ENCODE measurements around the gene CDAN1.
"Not testable (repeated sequence)": the region's sequence is repeated elsewhere in the genome, so short reads cannot be mapped to it uniquely, and the experiment has no call there.

Gene CDAN1

GRCh38 chr15:42707873-42708544 lies 28.9 kb downstream of the CDAN1 start:
- no peak for DNase-seq (ENCODE audit: low read depth in 2 of 2, low spot score in 1 of 2)

DNA sequence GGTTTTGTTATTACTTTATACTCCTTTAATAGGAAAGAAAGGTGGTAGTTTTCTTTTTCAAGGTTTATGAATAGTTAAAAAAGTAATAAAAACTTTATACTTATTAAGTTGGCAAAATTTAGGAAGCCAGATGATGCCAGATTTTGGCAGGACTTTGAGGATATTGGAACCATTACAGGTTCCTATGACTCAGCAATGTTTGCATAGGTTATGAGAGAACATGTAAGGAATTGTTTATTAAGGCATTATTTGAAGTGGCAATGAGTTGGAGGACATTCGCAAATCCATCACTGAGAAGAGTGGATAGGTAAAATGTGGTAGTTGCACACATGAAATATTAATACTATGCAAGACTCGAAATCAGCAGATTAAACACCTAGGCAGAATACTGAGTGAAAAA lies 29.9 kb downstream of the CDAN1 start:
- no peak for DNase-seq (ENCODE audit: low read depth in 2 of 2, low spot score in 1 of 2)

- DNase-seq (ENCODE audit: low read depth in 2 of 2, low spot score in 1 of 2) = no peak
These were observed 31.6 kb downstream of the CDAN1 start for GRCh38 chr15:42705336-42705735.

DNA sequence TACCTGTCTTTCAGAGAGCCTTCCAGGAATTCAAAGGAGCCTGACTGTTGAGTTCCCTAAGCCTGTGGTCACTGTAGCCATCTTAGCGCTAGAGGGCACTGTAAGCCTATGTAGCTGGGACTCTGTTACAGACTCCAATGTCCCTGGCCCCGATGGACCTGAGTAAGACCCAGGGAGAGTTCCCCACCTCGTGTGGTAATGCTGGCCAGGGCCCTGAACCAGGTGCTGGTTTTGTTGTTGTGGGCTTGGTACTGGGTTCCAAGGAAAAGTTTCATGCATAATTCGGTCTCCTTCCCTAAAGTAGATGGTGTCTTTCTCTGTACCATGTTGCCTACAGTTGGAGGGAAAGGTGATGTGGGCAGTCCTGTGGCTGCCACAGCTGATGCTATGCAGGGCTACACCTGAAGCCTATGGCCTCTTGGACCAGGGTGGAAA lies 32.4 kb downstream of the CDAN1 start:
- peak in 1 of 2 donors; percentile 39 for DNase-seq (ENCODE audit: low read depth in 2 of 2, low spot score in 1 of 2)

GRCh38 chr15:42696626-42697025 lies 40.3 kb downstream of the CDAN1 start:
- DNase-seq (ENCODE audit: low read depth in 2 of 2, low spot score in 1 of 2) = no peak

GRCh38 chr15:42695527-42696071 lies 41.3 kb downstream of the CDAN1 start:
- no peak for DNase-seq (ENCODE audit: low read depth in 2 of 2, low spot score in 1 of 2)

DNA sequence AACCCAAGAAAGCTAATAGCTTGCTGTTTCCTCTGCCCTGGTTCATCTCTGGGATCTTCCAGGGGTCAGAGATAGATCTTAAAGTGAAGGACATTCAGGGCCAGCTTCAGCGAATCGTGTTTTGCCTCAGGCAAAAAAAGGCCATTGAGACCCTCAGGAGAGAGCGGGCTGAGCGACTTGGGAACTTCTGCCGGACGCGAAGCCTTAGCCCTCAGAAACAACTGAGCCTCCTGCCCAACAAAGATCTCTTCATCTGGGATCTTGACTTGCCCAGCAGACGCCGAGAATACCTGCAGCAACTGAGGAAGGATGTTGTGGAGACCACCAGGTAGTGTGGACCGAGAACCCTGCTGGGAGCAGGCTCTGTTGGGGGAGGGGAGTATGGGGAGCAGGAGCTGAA lies 42.5 kb downstream of the CDAN1 start:
- DNase-seq (ENCODE audit: low read depth in 2 of 2, low spot score in 1 of 2) = no peak

DNA sequence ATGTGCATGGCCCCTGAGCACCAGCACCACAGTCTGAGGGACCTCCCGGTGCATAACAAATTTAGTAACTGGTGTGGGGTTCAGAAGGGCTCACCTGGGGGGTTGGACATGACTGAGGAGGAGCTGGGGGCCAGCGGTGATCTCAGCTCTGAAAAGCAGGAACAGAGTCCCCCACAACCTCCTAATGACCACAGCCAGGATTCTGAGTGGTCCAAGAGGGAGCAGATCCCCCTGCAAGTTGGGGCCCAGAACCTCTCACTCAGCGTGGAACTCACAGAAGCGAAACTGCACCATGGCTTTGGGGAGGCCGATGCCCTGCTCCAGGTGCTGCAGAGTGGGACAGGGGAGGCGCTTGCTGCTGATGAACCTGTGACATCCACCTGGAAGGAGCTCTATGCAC lies 43.0 kb downstream of the CDAN1 start:
- DNase-seq (ENCODE audit: low read depth in 2 of 2, low spot score in 1 of 2) = no peak

GRCh38 chr15:42693496-42693895 lies 43.4 kb downstream of the CDAN1 start:
- no peak for DNase-seq (ENCODE audit: low read depth in 2 of 2, low spot score in 1 of 2)

- no peak for DNase-seq (ENCODE audit: low read depth in 2 of 2, low spot score in 1 of 2)
These were observed 43.9 kb downstream of the CDAN1 start for GRCh38 chr15:42692997-42693396.

- no peak for DNase-seq (ENCODE audit: low read depth in 2 of 2, low spot score in 1 of 2)
These were observed 44.4 kb downstream of the CDAN1 start for GRCh38 chr15:42692536-42692935.

- DNase-seq (ENCODE audit: low read depth in 2 of 2, low spot score in 1 of 2) = no peak
These were observed 45.2 kb downstream of the CDAN1 start for GRCh38 chr15:42691770-42692169.

- no peak for DNase-seq (ENCODE audit: low read depth in 2 of 2, low spot score in 1 of 2)
These were observed 45.6 kb downstream of the CDAN1 start for GRCh38 chr15:42691308-42691707.

- DNase-seq (ENCODE audit: low read depth in 2 of 2, low spot score in 1 of 2) = no peak
These were observed 48.6 kb downstream of the CDAN1 start for GRCh38 chr15:42688301-42688700.

GRCh38 chr15:42687740-42688139 lies 49.2 kb downstream of the CDAN1 start:
- no peak for DNase-seq (ENCODE audit: low read depth in 2 of 2, low spot score in 1 of 2)

DNA sequence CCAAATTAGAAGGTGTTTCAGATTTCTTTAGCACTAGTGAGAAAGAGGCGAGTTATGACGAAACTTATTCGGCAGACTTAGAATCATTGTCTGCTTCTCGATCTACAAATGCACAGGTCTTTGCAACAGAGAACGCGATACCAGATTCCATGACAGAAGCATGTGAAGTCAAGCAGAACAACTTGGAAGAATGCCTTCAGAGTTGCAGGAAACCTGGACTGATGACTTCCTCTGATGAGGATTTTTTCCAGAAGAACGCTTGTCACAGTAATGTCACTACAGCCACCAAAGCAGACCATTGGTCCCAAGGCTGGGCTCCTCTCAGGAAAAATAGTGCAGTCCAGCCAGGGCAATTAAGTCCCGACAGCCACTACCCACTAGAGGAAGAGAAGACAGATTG lies 50.6 kb downstream of the CDAN1 start:
- no peak for DNase-seq (ENCODE audit: low read depth in 2 of 2, low spot score in 1 of 2)

- no peak for DNase-seq (ENCODE audit: low read depth in 2 of 2, low spot score in 1 of 2)
These were observed 55.8 kb downstream of the CDAN1 start for GRCh38 chr15:42681119-42681518.

DNA sequence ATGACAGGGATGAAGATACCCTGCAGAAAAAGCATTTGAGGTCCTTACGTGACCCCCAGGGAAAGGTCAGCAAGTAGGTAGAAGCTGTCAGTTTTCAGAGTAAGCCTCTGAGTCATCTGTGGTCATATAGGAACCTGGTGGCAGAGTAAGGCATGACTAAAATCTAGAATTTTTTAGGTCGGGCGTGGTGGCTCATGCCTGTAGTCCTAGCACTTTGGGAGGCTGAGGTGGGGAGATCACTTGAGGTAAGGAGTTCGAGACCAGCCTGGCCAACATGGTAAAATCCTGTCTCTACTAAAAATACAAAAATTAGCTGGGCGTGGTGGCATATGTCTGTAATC lies 56.8 kb downstream of the CDAN1 start:
- not testable (repeated sequence) for DNase-seq (ENCODE audit: low read depth in 2 of 2, low spot score in 1 of 2)

- DNase-seq (ENCODE audit: low read depth in 2 of 2, low spot score in 1 of 2) = no peak
These were observed 57.4 kb downstream of the CDAN1 start for GRCh38 chr15:42679285-42680141.

- DNase-seq (ENCODE audit: low read depth in 2 of 2, low spot score in 1 of 2) = no peak
These were observed 61.9 kb downstream of the CDAN1 start for GRCh38 chr15:42675021-42675420.

- no peak for DNase-seq (ENCODE audit: low read depth in 2 of 2, low spot score in 1 of 2)
These were observed 62.5 kb downstream of the CDAN1 start for GRCh38 chr15:42674472-42674871.

Measured in stimulated activated CD8-positive, alpha-beta memory T cell treated with anti-CD3 and anti-CD28 coated beads, Interleukin-4, amount 100 ng/mL, for 1 hour (primary cell).